ELR (cell line): Measurements from ENCODE around the gene GNG7.
"Not testable (repeated sequence)": the region's sequence is repeated elsewhere in the genome, so short reads cannot be mapped to it uniquely, and the experiment has no call there.

ENCODE experiments used
- DNase-seq: peaks from one replicate; pipeline ENCODE4 v3.0.0-alpha.2; 2015; ENCODE audit warnings: low read depth

GNG7 gene

GRCh38 chr19:2575734-2576481 lies 126.6 kb downstream of the GNG7 start:
- DNase-seq = no peak

GRCh38 chr19:2574971-2575630 lies 127.4 kb downstream of the GNG7 start:
- no peak for DNase-seq

- DNase-seq = no peak
Observed at GRCh38 chr19:2574478-2574931, 128.0 kb downstream of the GNG7 start.

GRCh38 chr19:2573916-2574315 lies 128.6 kb downstream of the GNG7 start:
- no peak for DNase-seq

- DNase-seq = not testable (repeated sequence)
Observed at GRCh38 chr19:2572152-2572551, 130.3 kb downstream of the GNG7 start.

GRCh38 chr19:2569596-2570465 lies 132.7 kb downstream of the GNG7 start:
- DNase-seq = no peak

- DNase-seq = no peak
Observed at GRCh38 chr19:2567996-2568395, 134.5 kb downstream of the GNG7 start.

- DNase-seq = no peak
Observed at GRCh38 chr19:2567580-2567979, 134.9 kb downstream of the GNG7 start.

- DNase-seq = not testable (repeated sequence)
Observed at GRCh38 chr19:2563546-2563945, 138.9 kb downstream of the GNG7 start.

GRCh38 chr19:2561895-2562294 lies 140.6 kb downstream of the GNG7 start:
- DNase-seq = no peak

- no peak for DNase-seq
Observed at GRCh38 chr19:2561221-2561620, 141.3 kb downstream of the GNG7 start.

GRCh38 chr19:2560369-2560768 lies 142.1 kb downstream of the GNG7 start:
- DNase-seq = no peak

GRCh38 chr19:2558543-2558942 lies 144.0 kb downstream of the GNG7 start:
- no peak for DNase-seq

GRCh38 chr19:2558131-2558530 lies 144.4 kb downstream of the GNG7 start:
- DNase-seq = not testable (repeated sequence)

GRCh38 chr19:2557093-2557440 lies 145.4 kb downstream of the GNG7 start:
- no peak for DNase-seq

- DNase-seq = no peak
Observed at GRCh38 chr19:2556221-2557092, 146.0 kb downstream of the GNG7 start.

GRCh38 chr19:2555422-2556220 lies 146.9 kb downstream of the GNG7 start:
- DNase-seq = no peak

GRCh38 chr19:2554856-2555255 lies 147.6 kb downstream of the GNG7 start:
- peak; percentile 47 for DNase-seq

GRCh38 chr19:2553510-2553909 lies 149.0 kb downstream of the GNG7 start:
- no peak for DNase-seq

GRCh38 chr19:2552859-2553258 lies 149.6 kb downstream of the GNG7 start:
- peak; percentile 33 for DNase-seq

GRCh38 chr19:2551864-2552185 lies 150.7 kb downstream of the GNG7 start:
- no peak for DNase-seq
